Testis (tissue), 3 donors: Measurements from ENCODE around the gene PSMC1. TPM values are rescaled to one million over a fixed set of nuclear protein-coding genes. Genes with fewer than 3 reads are reported as not detected.

Experiments used
- DNase-seq: peaks from one replicate; pipeline ENCODE4 v3.0.0-alpha.2; 2019
- H3K27ac ChIP-seq, 2 donors: fragments of 200-600 bp; sonication (generic); one replicate each; pipeline ENCODE4 v1.5.1; 2019
- H3K27me3 ChIP-seq: fragments of 200-600 bp; sonication (generic); one replicate; pipeline ENCODE4 v1.5.1; 2019
- H3K36me3 ChIP-seq: fragments of 200-600 bp; sonication (generic); one replicate; pipeline ENCODE4 v1.5.1; 2017; ENCODE audit warnings: low read depth; ENCODE audit errors: missing control alignments
- H3K4me1 ChIP-seq: fragments of 200-600 bp; sonication (generic); one replicate; pipeline ENCODE4 v1.5.1; 2019
- H3K4me3 ChIP-seq, 2 donors: fragments of 200-600 bp; sonication (generic); one replicate each; pipeline ENCODE4 v1.5.1; 2017 to 2019
- H3K9me3 ChIP-seq: fragments of 200-600 bp; sonication (generic); one replicate; pipeline ENCODE4 v1.5.1; 2017
- POLR2A ChIP-seq: fragments of 450-650 bp; IDR thresholded peaks from one replicate; pipeline ENCODE4 v1.6.1; 2017; ENCODE audit warnings: antibody characterized with exemption, mild to moderate bottlenecking, moderate library complexity
- WGBS, 2 donors: methylation state at CpG; one replicate each; pipeline ENCODE4 v1.1.5; 2018; 5-methylcytosine and 5-hydroxymethylcytosine counted together
- intact Hi-C: fragments of 100-400 bp; cut with DNase I; formaldehyde crosslinking; loops from one replicate; pipeline ENCODE4 v1.15.1; 2023; ENCODE audit warnings: low total_unique reads
- polyA plus RNA-seq: library from polyadenylated mRNA; stranded (reverse); fragments of 350-450 nt; fragmentation: Illumina TruSeq; extraction: RNeasy Lipid Tissue Mini Kit (QIAGEN cat#74804); gene quantifications from one replicate; pipeline ENCODE4 v1.2.3, GENCODE V29; 2014; ENCODE audit warnings: low read depth, low replicate concordance; ENCODE audit not compliant: insufficient read depth
- total RNA-seq, 2 donors: library from RNA; depleted of rRNA; stranded (reverse); fragments of >200 nt; gene quantifications; one replicate each; pipeline ENCODE4 v1.2.3, GENCODE V29; 2016
- TF ChIP-seq, protein P1 (sequence below), 3 experiments: fragments of 450-650 bp in 2 of 3; fragments of 200-600 bp in 1 of 3; sonication (generic) in 1 of 3; IDR thresholded peaks; one replicate each; pipeline ENCODE4 v1.5.1; 2016 to 2019; ENCODE audit warnings: antibody characterized with exemption in 3 of 3, mild to moderate bottlenecking in 2 of 3, moderate library complexity in 1 of 3

Gene PSMC1
- total and polyA plus RNA-seq, 3 donors from 2014 or later = 111 to 300 (median 133) TPM

DNA sequence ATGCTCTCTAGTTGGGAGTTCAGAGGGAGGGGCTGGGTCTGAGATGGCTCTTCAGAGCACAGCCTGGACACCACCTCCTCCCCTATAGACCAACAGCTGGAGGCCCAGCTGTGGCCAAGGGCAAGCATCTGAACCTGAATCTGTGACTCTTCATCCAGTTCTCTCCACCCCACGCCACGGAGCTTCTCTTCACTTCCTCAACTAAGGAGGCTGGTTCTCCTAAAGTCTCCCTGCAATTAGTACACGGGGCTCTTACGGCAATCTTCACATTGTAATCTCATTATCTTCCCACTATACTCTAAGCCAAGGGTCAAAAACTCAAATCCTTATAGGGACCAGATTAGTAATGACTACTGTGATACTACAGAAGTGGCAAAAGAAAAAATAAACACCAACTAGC is 65.5 kb downstream of the PSMC1 start:
- no peaks in the 10 kb centered on the region for H3K36me3 ChIP-seq
- H3K9me3 ChIP-seq = no peaks in the 10 kb centered on the region
- DNase-seq = no peak
- TF ChIP-seq POLR2A = no peak
- TF ChIP-seq, protein P1, sequence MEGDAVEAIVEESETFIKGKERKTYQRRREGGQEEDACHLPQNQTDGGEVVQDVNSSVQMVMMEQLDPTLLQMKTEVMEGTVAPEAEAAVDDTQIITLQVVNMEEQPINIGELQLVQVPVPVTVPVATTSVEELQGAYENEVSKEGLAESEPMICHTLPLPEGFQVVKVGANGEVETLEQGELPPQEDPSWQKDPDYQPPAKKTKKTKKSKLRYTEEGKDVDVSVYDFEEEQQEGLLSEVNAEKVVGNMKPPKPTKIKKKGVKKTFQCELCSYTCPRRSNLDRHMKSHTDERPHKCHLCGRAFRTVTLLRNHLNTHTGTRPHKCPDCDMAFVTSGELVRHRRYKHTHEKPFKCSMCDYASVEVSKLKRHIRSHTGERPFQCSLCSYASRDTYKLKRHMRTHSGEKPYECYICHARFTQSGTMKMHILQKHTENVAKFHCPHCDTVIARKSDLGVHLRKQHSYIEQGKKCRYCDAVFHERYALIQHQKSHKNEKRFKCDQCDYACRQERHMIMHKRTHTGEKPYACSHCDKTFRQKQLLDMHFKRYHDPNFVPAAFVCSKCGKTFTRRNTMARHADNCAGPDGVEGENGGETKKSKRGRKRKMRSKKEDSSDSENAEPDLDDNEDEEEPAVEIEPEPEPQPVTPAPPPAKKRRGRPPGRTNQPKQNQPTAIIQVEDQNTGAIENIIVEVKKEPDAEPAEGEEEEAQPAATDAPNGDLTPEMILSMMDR (IDR thresholded peaks at IDR 0.05) = no peak
- no peak overlapping the region for H3K4me3 ChIP-seq
- no peaks in the 10 kb centered on the region for H3K4me1 ChIP-seq
- intact Hi-C loops = no loop called here
- H3K27me3 ChIP-seq = no peaks in the 10 kb centered on the region
- WGBS, 2 donors = 81 to 86% methylated on average over 4 of the region's 4 CpGs
- H3K27ac ChIP-seq = no peak overlapping the region

Other genes with a start within 250 kb of the PSMC1 start
- 10 to 100 TPM; 42.5 to 59.1 TPM for gene KCNK13, start 194.6 kb upstream of the PSMC1 start, total RNA-seq
- gene KCNK13, start 194.6 kb upstream of the PSMC1 start, polyA plus RNA-seq = 26.2 TPM
- 10 to 100 TPM; 31.3 to 34.8 TPM for gene NRDE2, start 75.4 kb downstream of the PSMC1 start, total RNA-seq
- 16.7 TPM for gene NRDE2, start 75.4 kb downstream of the PSMC1 start, polyA plus RNA-seq
- 100 to 1,000 TPM; 428 to 526 TPM for gene CALM1, start 140.5 kb downstream of the PSMC1 start, total RNA-seq
- 379 TPM for gene CALM1, start 140.5 kb downstream of the PSMC1 start, polyA plus RNA-seq